GM18907 (cell line): ENCODE results near the gene GRPR.
A peak's percentile ranks its signal among the peaks of the same experiment; 100 is the strongest.

Experiments
- ATAC-seq: cut with Tn5 transposase; IDR thresholded peaks from one replicate; pipeline ENCODE4 v1.9.1; 2021; ENCODE audit warnings: mild to moderate bottlenecking, moderate library complexity; ENCODE audit not compliant: unreplicated experiment

The GRPR gene

DNA sequence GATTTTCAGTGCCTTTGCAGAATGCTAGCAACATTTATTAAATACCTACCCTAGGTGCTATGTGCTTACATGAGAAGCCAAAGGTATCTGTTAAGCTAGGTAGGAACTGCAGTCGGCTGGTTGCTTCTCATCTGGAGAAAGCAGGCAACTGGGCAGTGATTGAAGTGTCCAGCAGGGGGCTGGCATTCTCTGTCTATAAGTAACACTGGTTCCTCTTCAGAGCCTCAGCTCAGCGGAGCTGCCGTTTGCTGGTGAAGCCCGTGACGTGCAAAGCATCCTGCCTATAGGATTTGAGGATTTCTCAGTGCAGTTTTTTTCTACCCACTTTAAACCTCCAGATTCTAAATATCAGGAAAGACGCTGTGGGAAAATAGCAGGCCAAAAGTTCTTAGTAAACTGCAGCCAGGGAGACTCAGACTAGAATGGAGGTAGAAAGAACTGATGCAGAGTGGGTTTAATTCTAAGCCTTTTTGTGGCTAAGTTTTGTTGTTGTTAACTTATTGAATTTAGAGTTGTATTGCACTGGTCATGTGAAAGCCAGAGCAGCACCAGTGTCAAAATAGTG lies at the start of gene GRPR:
GRPR (plus strand) TSS at position 344 of the 565 bp plus-strand sequence. CDS start 389 bp downstream, outside the sequence.
- peak; percentile 66 for ATAC-seq

DNA sequence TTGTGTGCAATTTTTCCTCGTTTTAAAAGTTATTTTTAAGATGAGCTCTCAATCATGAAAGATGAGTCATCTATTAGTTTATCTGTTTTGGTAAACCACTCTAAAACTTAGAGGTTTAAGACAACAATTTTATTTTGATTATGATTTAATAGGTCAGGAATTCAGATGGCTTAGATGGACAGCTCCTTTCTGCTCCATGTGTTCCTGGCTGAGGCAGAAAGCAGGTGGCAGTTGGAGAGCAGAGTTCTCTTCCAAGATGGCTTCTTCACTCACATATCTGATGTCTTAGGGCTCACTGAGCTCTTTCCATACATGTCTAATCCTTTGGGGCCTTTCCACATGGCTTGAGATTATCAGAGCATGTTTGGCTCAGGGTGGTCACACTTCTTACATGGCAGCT lies 48.3 kb upstream of the GRPR start:
- ATAC-seq, result no peak

DNA sequence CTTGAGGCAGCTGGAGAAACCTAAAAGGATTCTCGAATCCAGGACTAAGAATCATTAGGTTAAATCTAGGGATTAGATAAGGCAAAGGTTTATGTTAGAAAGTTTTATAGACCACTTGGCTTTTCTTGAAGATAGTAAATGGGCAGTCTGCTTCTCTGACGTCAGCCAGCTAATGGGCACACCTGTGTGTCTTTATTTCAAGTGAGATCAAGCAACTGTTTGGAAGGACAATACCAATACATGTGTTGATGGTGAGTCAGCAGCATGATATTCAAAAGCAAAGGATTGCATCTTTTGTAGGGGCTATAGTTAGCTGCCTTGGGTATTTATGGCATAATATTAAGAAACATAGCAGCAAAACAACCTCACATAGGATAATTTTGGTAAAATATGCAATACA lies 46.5 kb upstream of the GRPR start:
- no peak for ATAC-seq

GRCh38 chrX:16077811-16078210 lies 45.6 kb upstream of the GRPR start:
- no peak for ATAC-seq

DNA sequence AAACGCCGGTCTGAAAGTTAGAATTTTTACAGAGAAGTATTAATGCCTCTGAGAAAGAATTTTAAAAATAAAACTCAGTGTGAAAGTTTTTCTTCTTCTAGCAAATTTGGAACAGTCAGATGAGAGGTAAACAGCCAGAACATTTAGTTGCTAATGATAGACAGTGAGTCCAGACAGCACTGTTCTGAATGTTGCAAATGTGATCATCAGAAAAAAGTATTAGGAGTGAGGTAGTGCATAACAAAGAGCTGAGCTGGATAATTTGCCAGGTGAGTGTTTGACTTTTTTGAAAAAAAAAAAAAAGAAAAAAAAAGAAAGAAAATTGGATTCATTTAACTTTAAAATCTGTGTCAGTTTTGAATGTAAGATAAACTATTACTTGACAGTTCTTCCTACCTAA lies 42.0 kb upstream of the GRPR start:
- ATAC-seq, result no peak

- ATAC-seq, result no peak
Observed at GRCh38 chrX:16082470-16083085, 40.8 kb upstream of the GRPR start.

DNA sequence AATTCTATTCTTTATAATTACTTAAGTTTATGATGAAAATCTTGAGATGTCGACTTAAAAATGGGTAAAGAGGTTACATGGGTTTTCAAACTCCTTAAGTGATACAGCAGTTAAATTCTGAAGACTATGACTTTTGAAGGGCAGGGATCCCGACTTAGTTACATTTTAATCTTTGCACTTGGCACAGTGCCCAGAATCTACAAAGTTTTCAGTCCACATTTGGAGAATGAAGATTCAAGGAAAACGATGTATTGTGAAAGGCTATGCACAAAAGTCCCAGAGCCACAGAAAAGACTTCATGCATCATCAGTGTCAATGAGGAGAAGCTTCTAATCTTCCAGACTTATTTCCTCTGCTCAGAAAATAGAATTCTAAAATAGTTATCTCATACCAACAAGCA lies 36.3 kb upstream of the GRPR start:
- no peak for ATAC-seq

- no peak for ATAC-seq
Observed at GRCh38 chrX:16089086-16089485, 34.3 kb upstream of the GRPR start.

- no peak for ATAC-seq
Observed at GRCh38 chrX:16096141-16096540, 27.2 kb upstream of the GRPR start.

GRCh38 chrX:16100673-16101072 lies 22.7 kb upstream of the GRPR start:
- ATAC-seq, result no peak

DNA sequence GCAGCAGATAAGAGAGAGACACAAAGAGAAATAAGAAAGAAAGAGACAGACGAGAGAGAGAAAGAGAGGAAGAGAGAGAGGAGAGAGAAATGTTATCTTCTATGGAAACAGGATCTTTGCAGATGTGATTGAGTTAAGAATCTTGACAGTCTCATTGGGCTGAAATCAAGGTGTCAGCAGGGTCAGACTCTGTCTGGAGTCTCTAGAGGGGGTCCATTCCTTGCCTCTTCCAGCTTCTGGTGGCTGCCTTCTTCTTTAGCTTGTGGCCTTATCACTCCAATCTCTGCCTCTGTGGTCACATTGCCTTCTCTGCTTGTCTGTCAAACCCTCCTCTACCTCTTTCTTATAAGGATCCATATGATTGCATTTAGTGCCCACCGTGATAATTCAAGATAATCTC lies 21.8 kb upstream of the GRPR start:
- ATAC-seq, result no peak

- no peak for ATAC-seq
Observed at GRCh38 chrX:16103625-16104024, 19.7 kb upstream of the GRPR start.

DNA sequence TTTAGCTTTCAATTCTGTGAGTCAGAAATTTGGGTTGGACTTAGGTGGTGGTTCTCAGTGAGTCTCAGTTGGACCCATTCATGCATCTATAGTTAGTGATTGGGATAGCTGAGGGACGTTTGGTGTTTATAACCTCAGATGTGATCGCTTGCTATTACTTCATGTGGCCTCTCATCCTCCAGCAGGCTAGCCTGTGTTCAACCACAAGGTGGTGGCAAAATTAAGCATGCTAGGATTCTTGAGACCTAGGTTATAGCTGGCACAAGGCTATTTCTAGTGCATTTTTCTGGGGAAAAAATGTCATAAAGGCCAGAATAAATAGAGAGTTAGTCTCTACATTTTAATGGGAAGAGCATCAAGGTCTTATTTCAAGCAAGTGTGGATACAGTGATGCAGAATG lies 10.9 kb upstream of the GRPR start:
- no peak for ATAC-seq

DNA sequence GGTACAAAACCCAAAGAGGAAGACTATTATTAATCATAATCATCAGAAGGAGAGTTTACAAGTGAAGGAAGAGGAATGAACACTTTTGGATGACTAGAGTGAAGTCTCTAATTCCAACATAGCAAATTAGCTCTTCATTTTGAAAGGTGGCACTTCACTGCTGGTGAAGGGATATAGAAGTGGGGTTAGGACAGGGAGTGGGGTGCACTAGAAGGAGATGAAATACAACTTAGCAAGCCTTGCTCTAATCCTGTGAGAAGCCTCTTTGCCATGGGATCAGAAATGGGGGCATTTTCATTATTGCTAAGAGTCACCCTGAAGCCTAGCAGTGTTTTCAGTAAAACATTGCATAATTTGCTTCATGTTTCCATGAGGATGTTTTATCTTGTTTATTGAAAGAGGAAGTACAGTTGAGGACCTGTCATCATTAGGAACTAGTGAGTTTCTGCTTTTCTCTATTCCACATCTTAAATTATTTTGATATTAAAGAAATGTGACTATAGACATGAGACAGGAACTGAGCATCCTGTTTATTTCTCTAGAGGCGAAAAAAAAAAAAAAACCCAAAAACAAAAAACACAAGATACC lies 9.3 kb upstream of the GRPR start:
- ATAC-seq, result no peak

- no peak for ATAC-seq
Observed at GRCh38 chrX:16114611-16115010, 8.8 kb upstream of the GRPR start.

DNA sequence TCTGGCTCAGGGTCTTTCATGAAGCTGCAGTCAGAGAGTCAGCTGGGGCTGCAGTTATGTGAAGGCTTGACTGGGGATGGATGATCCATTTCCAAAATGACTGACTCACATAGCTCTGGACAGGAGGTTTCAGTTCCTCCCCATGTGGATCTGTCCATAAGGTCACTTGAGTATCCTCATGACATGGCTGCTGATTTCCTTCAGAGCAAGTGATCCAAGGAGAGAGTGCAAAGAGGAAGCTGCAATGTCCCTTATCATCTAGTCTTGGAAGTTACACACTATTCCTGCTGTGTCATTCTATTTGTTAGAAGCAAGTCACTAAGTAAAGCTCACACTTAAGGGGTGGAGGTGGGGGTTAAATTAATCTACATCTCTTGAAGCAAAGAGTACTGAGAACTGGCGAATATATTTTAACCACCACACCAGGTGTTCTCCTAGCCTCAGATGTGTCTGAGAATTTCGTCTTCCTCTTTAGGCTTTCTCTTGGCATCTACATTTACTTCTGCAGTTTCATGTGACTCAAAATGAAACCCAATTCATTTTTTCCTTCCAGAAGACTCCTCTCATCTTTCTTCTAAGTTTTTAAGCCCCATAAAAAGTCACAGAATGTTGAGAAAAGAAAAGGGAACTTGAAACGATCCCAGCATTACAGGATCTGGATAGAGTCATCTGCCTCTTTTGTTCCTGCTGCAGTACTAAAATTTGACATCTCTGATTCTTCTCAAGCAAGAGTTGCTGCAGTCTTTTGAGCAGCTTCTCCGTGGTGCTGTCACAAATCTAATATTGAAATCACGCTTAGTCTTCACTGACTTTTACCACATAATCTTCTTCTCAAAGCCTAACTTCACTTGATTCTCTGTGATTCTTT lies 3.8 kb upstream of the GRPR start:
- peak; percentile 90 for ATAC-seq

GRCh38 chrX:16120431-16120830 lies 2.9 kb upstream of the GRPR start:
- ATAC-seq, result peak; percentile 15

GRCh38 chrX:16124201-16124600 lies 836 bp downstream of the GRPR start:
- no peak for ATAC-seq

DNA sequence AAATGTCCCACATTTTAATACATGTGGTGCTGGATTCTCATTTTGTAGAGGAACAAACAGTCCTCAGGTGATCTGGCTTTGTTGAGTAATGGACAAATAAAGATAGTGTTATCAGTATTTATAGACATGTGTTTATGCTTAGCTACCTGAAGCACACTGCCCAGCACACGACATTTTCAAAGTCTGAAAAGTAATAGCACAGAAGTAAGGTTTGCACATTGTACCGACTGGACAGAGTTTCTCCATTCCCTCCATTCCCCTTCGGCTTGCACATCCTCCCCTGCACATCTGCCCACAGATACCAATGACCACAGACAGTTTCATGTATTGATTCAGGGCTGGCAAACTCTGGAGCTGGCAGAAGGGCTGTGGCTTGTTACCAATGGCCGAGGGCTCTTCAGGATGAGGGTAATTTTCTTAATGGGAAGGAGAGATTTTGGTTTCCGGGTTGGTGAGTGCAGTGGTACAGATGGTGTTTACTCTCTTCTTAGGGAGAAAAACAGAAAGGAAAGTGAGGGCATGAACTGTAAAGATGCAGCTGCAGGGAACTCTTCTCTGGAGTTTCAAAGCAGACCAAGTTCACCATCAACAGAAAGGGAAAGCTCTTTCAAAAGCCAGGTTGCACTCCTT lies 2.3 kb downstream of the GRPR start:
- no peak for ATAC-seq

GRCh38 chrX:16130707-16131106 lies 7.3 kb downstream of the GRPR start:
- ATAC-seq, result no peak

- no peak for ATAC-seq
Observed at GRCh38 chrX:16134936-16135335, 11.6 kb downstream of the GRPR start.
